SH-SY5Y (cell line): Measurements from ENCODE around the gene TREML1.

ENCODE experiments used
- GATA2 ChIP-seq: IDR thresholded peaks from 2 replicates; pipeline ENCODE4 v1.6.1; 2011; ENCODE audit warnings: mild to moderate bottlenecking, low read depth, low read length
- GATA3 ChIP-seq: IDR thresholded peaks from 2 replicates; pipeline ENCODE4 v1.6.1; 2011; ENCODE audit warnings: low read depth, mild to moderate bottlenecking, low read length, moderate library complexity

DNA sequence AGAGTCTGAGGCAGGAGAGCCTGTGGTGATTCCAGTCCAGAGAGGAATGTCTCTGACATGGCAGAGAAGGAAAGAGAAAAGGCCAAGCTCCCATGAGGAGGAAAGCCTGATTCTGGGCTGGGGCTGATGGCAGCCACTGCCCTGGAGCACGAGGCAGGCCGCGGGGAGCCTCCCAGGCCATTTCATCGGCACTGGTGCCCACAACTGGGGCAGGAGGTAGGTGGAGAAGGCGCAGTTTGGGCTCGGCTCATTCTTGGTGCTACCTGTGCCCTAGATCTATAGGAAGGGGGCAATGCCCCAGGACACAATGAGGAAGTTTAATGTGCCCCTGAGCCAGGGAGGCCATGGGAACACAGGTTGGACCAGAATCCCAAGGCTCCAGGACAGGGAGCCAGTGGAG, 2.6 kb upstream of the TREML1 start:
- no peak for TF ChIP-seq GATA2
- TF ChIP-seq GATA3 = no peak
